ENCODE results near the gene CCNDBP1.

GRCh38 chr15:43165801-43166325 lies 19.3 kb upstream of the CCNDBP1 start:
- TF ChIP-seq CTCF (IDR thresholded peaks at IDR 0.05 in 4 of 5, conservative IDR thresholded peaks at IDR 0.05 in 1 of 5) (no peak), POLR2A (IDR thresholded peaks at IDR 0.05) (no peak)

All from gastrocnemius medialis (tissue), 4 donors.